Left colon (tissue), 2 donors: ENCODE measurements around the gene UMODL1. TPM values are rescaled to one million over a fixed set of nuclear protein-coding genes. Genes with fewer than 3 reads are reported as not detected.
"Not testable (repeated sequence)": the region's sequence is repeated elsewhere in the genome, so short reads cannot be mapped to it uniquely, and the experiment has no call there.

Experiments
- ATAC-seq: fragments of 200-7000 bp; cut with Tn5 transposase; one replicate; pipeline ENCODE4 v1.9.1; 2020; ENCODE audit warnings: mild to moderate bottlenecking, moderate library complexity
- DNase-seq, 2 donors: peaks; one replicate each; pipeline ENCODE4 v3.0.0-alpha.2; 2020
- intact Hi-C, 2 donors: fragments of 100-400 bp; cut with DNase I in 1 of 2; cut with micrococcal nuclease in 1 of 2; formaldehyde crosslinking; loops; one replicate each; pipeline versions ENCODE4 v1.11.2 to v1.14.0; 2022; cut with DNase I, micrococcal nuclease
- total RNA-seq, 2 donors: library from RNA; stranded (reverse); fragmentation: NEBNext Ultra II Directional; extraction: Animal tissue kit (Norgen Biotek cat#: 25700); gene quantifications; one replicate each; pipeline ENCODE4 v1.2.1, GENCODE V29; 2021
- donor health status: DM: no; HTN: no; CAD: no.
- donor health status: DM: yes; HTN: yes; CAD: no.

UMODL1 gene
- total RNA-seq, 2 donors from 2014 or later: 0.28 to 0.43 TPM

GRCh38 chr21:42106425-42106824, 35.3 kb downstream of the UMODL1 start:
- no peak for ATAC-seq
- intact Hi-C loops: no loop called here
- no peak for DNase-seq

GRCh38 chr21:42107177-42107880, 36.2 kb downstream of the UMODL1 start:
- DNase-seq (no peak), ATAC-seq (no peak)
- intact Hi-C loops: no loop called here

- intact Hi-C loops: no loop called here
- DNase-seq (peak; percentile 34 to 54), ATAC-seq (peak; percentile 74)
Observed at GRCh38 chr21:42107881-42108553, 36.9 kb downstream of the UMODL1 start.

GRCh38 chr21:42108554-42109340, 37.6 kb downstream of the UMODL1 start:
- intact Hi-C loops: no loop called here
- ATAC-seq (no peak), DNase-seq (no peak)

- intact Hi-C loops: no loop called here
- DNase-seq: no peak
- no peak for ATAC-seq
Observed at GRCh38 chr21:42109473-42109872, 38.4 kb downstream of the UMODL1 start.

GRCh38 chr21:42109873-42110525, 38.9 kb downstream of the UMODL1 start:
- DNase-seq (no peak), ATAC-seq (no peak)
- intact Hi-C loops: no loop called here

GRCh38 chr21:42110691-42111469, 39.8 kb downstream of the UMODL1 start:
- no peak for ATAC-seq
- intact Hi-C loops: no loop called here
- DNase-seq: no peak

GRCh38 chr21:42111470-42111743, 40.3 kb downstream of the UMODL1 start:
- no peak for DNase-seq
- intact Hi-C loops: no loop called here
- ATAC-seq: no peak

GRCh38 chr21:42111811-42112210, 40.7 kb downstream of the UMODL1 start:
- intact Hi-C loops: no loop called here
- ATAC-seq: no peak
- no peak for DNase-seq

GRCh38 chr21:42112238-42112637, 41.1 kb downstream of the UMODL1 start:
- intact Hi-C loops: no loop called here
- no peak for DNase-seq
- ATAC-seq: no peak

- ATAC-seq (no peak), DNase-seq (no peak)
- intact Hi-C loops: no loop called here
Observed at GRCh38 chr21:42112857-42113256, 41.7 kb downstream of the UMODL1 start.

GRCh38 chr21:42113926-42114409, 42.9 kb downstream of the UMODL1 start:
- intact Hi-C loops: no loop called here
- ATAC-seq: no peak
- no peak for DNase-seq

GRCh38 chr21:42114646-42115045, 43.5 kb downstream of the UMODL1 start:
- intact Hi-C loops: loop anchor here in 1 of 2 donors (5.0 kb wide), 1 partner anchor 297 kb away; no protein-coding TSS in a partner anchor
- no peak for DNase-seq
- ATAC-seq: no peak

- ATAC-seq (no peak), DNase-seq (no peak)
- intact Hi-C loops: loop anchor here in 1 of 2 donors (5.0 kb wide), 1 partner anchor 298 kb away; no protein-coding TSS in a partner anchor
Observed at GRCh38 chr21:42115136-42115683, 44.1 kb downstream of the UMODL1 start.

GRCh38 chr21:42116551-42116950, 45.4 kb downstream of the UMODL1 start:
- not testable (repeated sequence) for DNase-seq, ATAC-seq
- intact Hi-C loops: loop anchor here in 1 of 2 donors (5.0 kb wide), 1 partner anchor 299 kb away; no protein-coding TSS in a partner anchor

GRCh38 chr21:42117229-42117966, 46.3 kb downstream of the UMODL1 start:
- ATAC-seq (peak; percentile 78), DNase-seq (peak in 1 of 2 donors; percentile 89)
- intact Hi-C loops: loop anchor here in 1 of 2 donors (5.0 kb wide), 1 partner anchor 300 kb away; no protein-coding TSS in a partner anchor
